Stimulated activated CD4-positive, alpha-beta T cell treated with anti-CD3 and anti-CD28 coated beads, TNF-alpha, amount 100 ng/mL, for 1 hour (primary cell): Measurements from ENCODE around the gene DCAF16.
"Not testable (repeated sequence)": the region's sequence is repeated elsewhere in the genome, so short reads cannot be mapped to it uniquely, and the experiment has no call there.

ENCODE experiments used
- DNase-seq, 3 donors: peaks; one replicate each; pipeline ENCODE4 v3.0.0-alpha.2; 2020; ENCODE audit warnings: low read depth in 3 of 3, low spot score in 1 of 3

The DCAF16 gene

GRCh38 chr4:17810260-17811077, at the start of gene DCAF16, which contains the start of gene NCAPG:
Gene DCAF16 (minus strand): TSS chr4:17810757. CDS start chr4:17804141, 6,616 bp downstream.
Gene NCAPG (plus strand): TSS chr4:17810979. CDS start chr4:17811078, 99 bp downstream.
- peak; percentile 98 for DNase-seq

GRCh38 chr4:17859793-17860406, 49.3 kb upstream of the DCAF16 start:
- DNase-seq, result no peak

- DNase-seq, result no peak
Observed at GRCh38 chr4:17854036-17854435, 43.5 kb upstream of the DCAF16 start.

GRCh38 chr4:17851959-17852358, 41.4 kb upstream of the DCAF16 start:
- no peak for DNase-seq

GRCh38 chr4:17850295-17850694, 39.7 kb upstream of the DCAF16 start:
- not testable (repeated sequence) for DNase-seq

GRCh38 chr4:17846266-17846665, 35.7 kb upstream of the DCAF16 start:
- no peak for DNase-seq

GRCh38 chr4:17823871-17824669, 13.5 kb upstream of the DCAF16 start:
- no peak for DNase-seq

- no peak for DNase-seq
Observed at GRCh38 chr4:17817027-17817426, 6.5 kb upstream of the DCAF16 start.

GRCh38 chr4:17816142-17816541, 5.6 kb upstream of the DCAF16 start:
- no peak for DNase-seq

- DNase-seq, result no peak
Observed at GRCh38 chr4:17814140-17814539, 3.6 kb upstream of the DCAF16 start.

GRCh38 chr4:17812801-17813200, 2.2 kb upstream of the DCAF16 start:
- no peak for DNase-seq

GRCh38 chr4:17812125-17812524, 1.6 kb upstream of the DCAF16 start:
- DNase-seq, result no peak

- DNase-seq, result no peak
Observed at GRCh38 chr4:17811078-17811603, 584 bp upstream of the DCAF16 start.

GRCh38 chr4:17809667-17810066, 890 bp downstream of the DCAF16 start:
- no peak for DNase-seq

GRCh38 chr4:17807446-17807845, 3.1 kb downstream of the DCAF16 start:
- no peak for DNase-seq

- DNase-seq, result no peak
Observed at GRCh38 chr4:17805580-17806155, 4.9 kb downstream of the DCAF16 start.

GRCh38 chr4:17797808-17798207, 12.7 kb downstream of the DCAF16 start:
- no peak for DNase-seq

GRCh38 chr4:17794730-17795129, 15.8 kb downstream of the DCAF16 start:
- no peak for DNase-seq

- DNase-seq, result no peak
Observed at GRCh38 chr4:17788956-17789355, 21.6 kb downstream of the DCAF16 start.

- DNase-seq, result no peak
Observed at GRCh38 chr4:17787315-17787714, 23.2 kb downstream of the DCAF16 start.

GRCh38 chr4:17786567-17786966, 24.0 kb downstream of the DCAF16 start:
- no peak for DNase-seq
